Measurements from ENCODE around the gene CAP2. TPM values are rescaled to one million over a fixed set of nuclear protein-coding genes. Genes with fewer than 3 reads are reported as not detected.
A peak's percentile ranks its signal among the peaks of the same experiment; 100 is the strongest.

CAP2 gene
- total RNA-seq, 4 donors from 2014 or later = 208 to 439 (median 295) TPM

GRCh38 chr6:17491416-17492142 is 98.2 kb downstream of the CAP2 start:
- peaks cover 38 to 54% of the 10 kb centered on the region in 2 donors for H3K4me1 ChIP-seq
- in situ Hi-C loops (cut with MboI; ENCODE audit: low sequenced_read_pairs in 4 of 4) (loop anchor here in 2 of 4 donors (10.0 to 25.0 kb wide), 2 partner anchors 204 to 207 kb away; partner anchors contain the start of gene RBM24 (in 2 of the 2)), intact Hi-C loops (cut with DNase I; ENCODE audit: low total_unique reads) (no loop called here)
- peak overlapping the region; percentile 93 to 98 (median 95) for H3K27ac ChIP-seq
- peaks cover 0 to 7% of the 10 kb centered on the region in 2 donors for H3K36me3 ChIP-seq
- ATAC-seq (peak; percentile 90 to 93), DNase-seq (peak; percentile 76 to 79)
- no peaks in the 10 kb centered on the region for H3K27me3 ChIP-seq
- peak overlapping the region in 2 of 4 donors; percentile 8 to 39 for H3K4me3 ChIP-seq
- H3K9me3 ChIP-seq = no peaks in the 10 kb centered on the region
- no peak for TF ChIP-seq CTCF (IDR thresholded peaks at IDR 0.05 in 4 of 5, conservative IDR thresholded peaks at IDR 0.05 in 1 of 5)
- TF ChIP-seq POLR2A (IDR thresholded peaks at IDR 0.05) = peak in 1 of 2 donors; percentile 34

- intact Hi-C loops (cut with DNase I; ENCODE audit: low total_unique reads) = no loop called here
Observed at GRCh38 chr6:17492350-17492749, 99.0 kb downstream of the CAP2 start.

GRCh38 chr6:17493286-17493685 is 99.9 kb downstream of the CAP2 start:
- intact Hi-C loops (cut with DNase I; ENCODE audit: low total_unique reads) (no loop called here), in situ Hi-C loops (cut with MboI; ENCODE audit: low sequenced_read_pairs in 4 of 4) (loop anchor here in 2 of 4 donors (10.0 to 25.0 kb wide), 2 partner anchors 206 to 208 kb away; partner anchors contain the start of gene RBM24 (in 2 of the 2))
- no peaks in the 10 kb centered on the region for H3K36me3 ChIP-seq
- no peak overlapping the region for H3K4me3 ChIP-seq
- DNase-seq (no peak), ATAC-seq (peak; percentile 17 to 23)
- TF ChIP-seq POLR2A (IDR thresholded peaks at IDR 0.05) = no peak
- TF ChIP-seq CTCF (IDR thresholded peaks at IDR 0.05 in 4 of 5, conservative IDR thresholded peaks at IDR 0.05 in 1 of 5) = no peak
- H3K9me3 ChIP-seq = no peaks in the 10 kb centered on the region
- peak overlapping the region; percentile 93 to 98 (median 95) for H3K27ac ChIP-seq
- H3K27me3 ChIP-seq = no peaks in the 10 kb centered on the region
- peaks cover 38 to 54% of the 10 kb centered on the region in 2 donors for H3K4me1 ChIP-seq

More at GRCh38 chr6:17492350-17492749, 99.0 kb downstream of the CAP2 start:
- Histone ChIP-seq H3K27me3 (no peaks in the 10 kb centered on the region), H3K36me3 (no peaks in the 10 kb centered on the region), H3K4me1 (peaks cover 38 to 54% of the 10 kb centered on the region in 2 donors), H3K27ac (peak overlapping the region; percentile 93 to 98 (median 95)), H3K9me3 (no peaks in the 10 kb centered on the region), H3K4me3 (peak overlapping the region in 2 of 4 donors; percentile 8 to 39)
- in situ Hi-C loops (cut with MboI; ENCODE audit: low sequenced_read_pairs in 4 of 4) = loop anchor here in 2 of 4 donors (10.0 to 25.0 kb wide), 2 partner anchors 205 to 208 kb away; partner anchors contain the start of gene RBM24 (in 2 of the 2)
- DNase-seq (no peak), ATAC-seq (peak; percentile 10 to 21)
- no peak for TF ChIP-seq CTCF (IDR thresholded peaks at IDR 0.05 in 4 of 5, conservative IDR thresholded peaks at IDR 0.05 in 1 of 5)
- TF ChIP-seq POLR2A (IDR thresholded peaks at IDR 0.05) = no peak

- Histone ChIP-seq H3K4me1 (peaks cover 34 to 53% of the 10 kb centered on the region in 2 donors), H3K4me3 (no peak overlapping the region), H3K9me3 (no peaks in the 10 kb centered on the region), H3K27me3 (no peaks in the 10 kb centered on the region), H3K27ac (peak overlapping the region; percentile 93 to 98 (median 95)), H3K36me3 (no peaks in the 10 kb centered on the region)
- no peak for TF ChIP-seq CTCF (IDR thresholded peaks at IDR 0.05 in 4 of 5, conservative IDR thresholded peaks at IDR 0.05 in 1 of 5)
- no peak for TF ChIP-seq POLR2A (IDR thresholded peaks at IDR 0.05)
- ATAC-seq (no peak), DNase-seq (no peak)
- in situ Hi-C loops (cut with MboI; ENCODE audit: low sequenced_read_pairs in 4 of 4) (loop anchor here in 2 of 4 donors (10.0 to 25.0 kb wide), 2 partner anchors 207 to 209 kb away; partner anchors contain the start of gene RBM24 (in 2 of the 2)), intact Hi-C loops (cut with DNase I; ENCODE audit: low total_unique reads) (no loop called here)
Observed at GRCh38 chr6:17494177-17494576, 100.8 kb downstream of the CAP2 start.

Measured in gastrocnemius medialis (tissue), 4 donors.